Glutamatergic neuron (in vitro differentiated cells): ENCODE data around the gene MMRN1. TPM values are rescaled to one million over a fixed set of nuclear protein-coding genes. Genes with fewer than 3 reads are reported as not detected.

Experiments used
- DNase-seq: peaks from one replicate; pipeline ENCODE4 v3.0.0; 2022
- H3K27ac Mint-ChIP-seq: one replicate; pipeline ENCODE4 v1.8.0; 2020; ENCODE audit warnings: mild to moderate bottlenecking, mixed read lengths, inconsistent platforms; ENCODE audit not compliant: unreplicated experiment
- H3K27me3 Mint-ChIP-seq: one replicate; pipeline ENCODE4 v1.8.0; 2020; ENCODE audit warnings: mild to moderate bottlenecking, moderate library complexity, mixed read lengths, inconsistent platforms; ENCODE audit not compliant: unreplicated experiment
- H3K36me3 Mint-ChIP-seq: one replicate; pipeline ENCODE4 v1.8.0; 2020; ENCODE audit warnings: mild to moderate bottlenecking, mixed read lengths, inconsistent platforms; ENCODE audit not compliant: unreplicated experiment
- H3K4me1 Mint-ChIP-seq: one replicate; pipeline ENCODE4 v1.8.0; 2020; ENCODE audit warnings: mild to moderate bottlenecking, low read depth, mixed read lengths, inconsistent platforms; ENCODE audit not compliant: unreplicated experiment
- H3K4me3 Mint-ChIP-seq: one replicate; pipeline ENCODE4 v1.8.0; 2020; ENCODE audit warnings: mild to moderate bottlenecking, mixed read lengths, inconsistent platforms; ENCODE audit not compliant: unreplicated experiment
- H3K9me3 Mint-ChIP-seq: one replicate; pipeline ENCODE4 v1.8.0; 2020; ENCODE audit warnings: mild to moderate bottlenecking, moderate library complexity, mixed read lengths, inconsistent platforms; ENCODE audit not compliant: unreplicated experiment
- total RNA-seq: library from RNA; stranded (reverse); fragmentation: NEBNext Ultra II Directional; extraction: Animal tissue kit (Norgen Biotek cat#: 25700); gene quantifications from one replicate; pipeline ENCODE4 v1.2.1, GENCODE V29; 2021; ENCODE audit not compliant: unreplicated experiment
- TF ChIP-seq, protein P1 (sequence below): fragments of 200-600 bp; sonication (generic); IDR thresholded peaks from one replicate; pipeline ENCODE4 v1.5.0; 2021; ENCODE audit not compliant: partially characterized antibody, unreplicated experiment

MMRN1 gene
- total RNA-seq, 1 donor from 2014 or later = not detected

DNA sequence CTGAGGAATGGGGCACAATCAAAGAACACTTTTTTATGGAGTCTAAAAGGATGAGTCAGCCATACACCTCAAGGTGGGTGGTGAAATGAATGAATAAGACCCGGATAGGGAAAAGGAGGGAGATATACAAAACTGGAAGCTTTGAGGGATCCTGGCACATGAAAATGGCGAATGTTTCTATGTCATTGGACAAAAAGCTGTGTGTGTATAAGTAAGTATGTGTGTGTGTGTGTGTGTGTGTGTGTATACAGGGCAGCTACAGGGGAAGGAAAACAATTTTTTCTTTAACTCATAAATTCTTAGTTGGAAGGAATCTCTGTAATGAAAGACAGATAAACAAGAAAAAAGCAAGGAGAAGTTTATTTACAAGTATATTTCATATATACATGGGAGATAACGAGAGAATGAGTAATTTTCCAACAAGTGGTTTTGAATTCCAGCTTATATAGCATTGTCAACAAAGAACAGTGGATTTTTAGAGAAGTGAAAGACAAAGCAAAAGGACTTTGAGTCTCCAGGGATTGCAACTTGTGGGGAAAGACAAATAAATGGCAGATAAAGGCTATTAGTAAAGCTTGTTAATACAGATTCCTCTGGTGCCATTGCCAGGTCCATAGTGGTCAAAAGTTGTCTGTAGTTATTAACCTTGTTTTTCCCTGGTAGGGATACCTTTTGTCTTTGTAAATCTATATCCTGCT lies 99.7 kb downstream of the MMRN1 start:
- Mint-ChIP-seq H3K9me3 (no peaks in the 10 kb centered on the region), H3K27ac (no peak overlapping the region), H3K4me1 (peaks cover 16% of the 10 kb centered on the region), H3K27me3 (no peaks in the 10 kb centered on the region), H3K36me3 (no peaks in the 10 kb centered on the region), H3K4me3 (no peak overlapping the region)
- TF ChIP-seq, protein P1, sequence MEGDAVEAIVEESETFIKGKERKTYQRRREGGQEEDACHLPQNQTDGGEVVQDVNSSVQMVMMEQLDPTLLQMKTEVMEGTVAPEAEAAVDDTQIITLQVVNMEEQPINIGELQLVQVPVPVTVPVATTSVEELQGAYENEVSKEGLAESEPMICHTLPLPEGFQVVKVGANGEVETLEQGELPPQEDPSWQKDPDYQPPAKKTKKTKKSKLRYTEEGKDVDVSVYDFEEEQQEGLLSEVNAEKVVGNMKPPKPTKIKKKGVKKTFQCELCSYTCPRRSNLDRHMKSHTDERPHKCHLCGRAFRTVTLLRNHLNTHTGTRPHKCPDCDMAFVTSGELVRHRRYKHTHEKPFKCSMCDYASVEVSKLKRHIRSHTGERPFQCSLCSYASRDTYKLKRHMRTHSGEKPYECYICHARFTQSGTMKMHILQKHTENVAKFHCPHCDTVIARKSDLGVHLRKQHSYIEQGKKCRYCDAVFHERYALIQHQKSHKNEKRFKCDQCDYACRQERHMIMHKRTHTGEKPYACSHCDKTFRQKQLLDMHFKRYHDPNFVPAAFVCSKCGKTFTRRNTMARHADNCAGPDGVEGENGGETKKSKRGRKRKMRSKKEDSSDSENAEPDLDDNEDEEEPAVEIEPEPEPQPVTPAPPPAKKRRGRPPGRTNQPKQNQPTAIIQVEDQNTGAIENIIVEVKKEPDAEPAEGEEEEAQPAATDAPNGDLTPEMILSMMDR = no peak
- no peak for DNase-seq

GRCh38 chr4:89995006-89995405 lies 100.4 kb downstream of the MMRN1 start:
- H3K36me3 Mint-ChIP-seq = no peaks in the 10 kb centered on the region
- TF ChIP-seq, protein P1 = no peak

DNA sequence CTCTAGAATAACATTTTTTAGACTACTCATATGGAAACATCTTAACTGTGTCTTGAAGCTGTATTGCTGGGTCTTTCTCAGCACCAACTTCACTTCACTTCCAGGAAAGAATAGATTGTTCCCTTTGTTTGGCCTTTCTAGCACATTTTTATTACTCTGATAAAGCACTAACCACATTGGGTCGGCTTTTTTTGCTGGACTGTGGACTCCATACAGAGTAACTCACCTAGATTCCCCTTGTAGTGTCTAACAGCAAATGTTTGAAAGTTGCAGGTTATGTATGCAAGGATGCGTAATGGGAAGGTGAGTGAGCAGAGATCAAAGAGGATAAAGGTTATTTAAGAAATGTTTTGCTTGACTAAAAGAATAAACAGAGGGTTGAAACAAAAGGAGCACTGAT lies 101.2 kb downstream of the MMRN1 start:
- Mint-ChIP-seq H3K27me3 (no peaks in the 10 kb centered on the region), H3K27ac (no peak overlapping the region), H3K4me3 (no peak overlapping the region), H3K36me3 (no peaks in the 10 kb centered on the region), H3K9me3 (no peaks in the 10 kb centered on the region), H3K4me1 (peaks cover 16% of the 10 kb centered on the region)
- TF ChIP-seq, protein P1 = no peak
- no peak for DNase-seq

More at GRCh38 chr4:89995006-89995405, 100.4 kb downstream of the MMRN1 start:
- peaks cover 16% of the 10 kb centered on the region for H3K4me1 Mint-ChIP-seq
- no peaks in the 10 kb centered on the region for H3K27me3 Mint-ChIP-seq
- H3K4me3 Mint-ChIP-seq = no peak overlapping the region
- no peak overlapping the region for H3K27ac Mint-ChIP-seq
- DNase-seq = no peak
- H3K9me3 Mint-ChIP-seq = no peaks in the 10 kb centered on the region

- peaks cover 3% of the 10 kb centered on the region for H3K27me3 Mint-ChIP-seq
Measured at GRCh38 chr4:89997171-89997704, 102.6 kb downstream of the MMRN1 start.

GRCh38 chr4:89998469-89999011 lies 103.9 kb downstream of the MMRN1 start:
- peaks cover 3% of the 10 kb centered on the region for H3K27me3 Mint-ChIP-seq
- DNase-seq = no peak
- TF ChIP-seq, protein P1 = no peak
- no peak overlapping the region for H3K4me3 Mint-ChIP-seq
- peak overlapping the region; percentile 75 for H3K27ac Mint-ChIP-seq
- H3K4me1 Mint-ChIP-seq = peaks cover 14% of the 10 kb centered on the region
- H3K9me3 Mint-ChIP-seq = no peaks in the 10 kb centered on the region
- H3K36me3 Mint-ChIP-seq = no peaks in the 10 kb centered on the region

More at GRCh38 chr4:89997171-89997704, 102.6 kb downstream of the MMRN1 start:
- Mint-ChIP-seq H3K4me3 (no peak overlapping the region), H3K27ac (no peak overlapping the region), H3K9me3 (no peaks in the 10 kb centered on the region), H3K36me3 (no peaks in the 10 kb centered on the region), H3K4me1 (peaks cover 15% of the 10 kb centered on the region)
- TF ChIP-seq, protein P1 = no peak
- DNase-seq = no peak
